ENCODE results near the gene ADGRG2. TPM values are rescaled to one million over a fixed set of nuclear protein-coding genes. Genes with fewer than 3 reads are reported as not detected.

ADGRG2 gene
- total and polyA plus RNA-seq, 2 experiments from 2014 or later: 2.1 to 4.5 TPM

GRCh38 chrX:19122641-19123009 is 357 bp upstream of the ADGRG2 start:
- H3K9me3 ChIP-seq (ENCODE audit: low read depth): no peaks in the 10 kb centered on the region
- no peak overlapping the region for H2AFZ ChIP-seq
- peaks cover 33% of the 10 kb centered on the region for H3K27me3 ChIP-seq
- H3K36me3 ChIP-seq (replicated peaks; ENCODE audit: insufficient read depth, low read depth): no peaks in the 10 kb centered on the region
- no peaks in the 10 kb centered on the region for H3K4me1 ChIP-seq (ENCODE audit: insufficient read depth)
- H3K9me2 ChIP-seq (replicated peaks; ENCODE audit: insufficient read depth): no peaks in the 10 kb centered on the region
- DNase-seq (ENCODE audit: low spot score): no peak
- no peak overlapping the region for H3K4me3 ChIP-seq
- no peak overlapping the region for H3K27ac ChIP-seq
- no peaks in the 10 kb centered on the region for H3K79me2 ChIP-seq
- TF ChIP-seq CTCF (IDR thresholded peaks at IDR 0.05; ENCODE audit: poor library complexity): no peak
- TF ChIP-seq EZH2 (IDR thresholded peaks at IDR 0.05; ENCODE audit: borderline replicate concordance): no peak
- TF ChIP-seq EZH2phosphoT487 (IDR thresholded peaks at IDR 0.05; ENCODE audit: low read depth, severe bottlenecking, unreplicated experiment): no peak
- no peaks in the 10 kb centered on the region for H4K20me1 ChIP-seq (ENCODE audit: insufficient read depth, poor library complexity, severe bottlenecking)
- 39% methylated on average over 11 of the region's 35 CpGs for WGBS (ENCODE audit: low lambda C conversion rate, missing lambda C conversion rate)
- peak overlapping the region; percentile 84 for H3K4me2 ChIP-seq

- Histone ChIP-seq H3K27ac (no peak overlapping the region), H3K4me1 (ENCODE audit: insufficient read depth) (no peaks in the 10 kb centered on the region), H3K36me3 (replicated peaks; ENCODE audit: insufficient read depth, low read depth) (no peaks in the 10 kb centered on the region), H3K79me2 (no peaks in the 10 kb centered on the region), H3K4me3 (peak overlapping the region; percentile 26), H4K20me1 (ENCODE audit: insufficient read depth, poor library complexity, severe bottlenecking) (no peaks in the 10 kb centered on the region), H3K27me3 (peaks cover 33% of the 10 kb centered on the region), H2AFZ (no peak overlapping the region), H3K4me2 (peak overlapping the region; percentile 84), H3K9me2 (replicated peaks; ENCODE audit: insufficient read depth) (no peaks in the 10 kb centered on the region), H3K9me3 (ENCODE audit: low read depth) (no peaks in the 10 kb centered on the region)
- no peak for DNase-seq (ENCODE audit: low spot score)
- TF ChIP-seq EZH2 (IDR thresholded peaks at IDR 0.05; ENCODE audit: borderline replicate concordance) (no peak), CTCF (IDR thresholded peaks at IDR 0.05; ENCODE audit: poor library complexity) (no peak), EZH2phosphoT487 (IDR thresholded peaks at IDR 0.05; ENCODE audit: low read depth, severe bottlenecking, unreplicated experiment) (no peak)
- WGBS (ENCODE audit: low lambda C conversion rate, missing lambda C conversion rate): 30% methylated on average over 18 of the region's 18 CpGs
Observed at GRCh38 chrX:19121466-19121865, 802 bp downstream of the ADGRG2 start.

- TF ChIP-seq EZH2 (IDR thresholded peaks at IDR 0.05; ENCODE audit: borderline replicate concordance) (no peak), EZH2phosphoT487 (IDR thresholded peaks at IDR 0.05; ENCODE audit: low read depth, severe bottlenecking, unreplicated experiment) (no peak), CTCF (IDR thresholded peaks at IDR 0.05; ENCODE audit: poor library complexity) (no peak)
- Histone ChIP-seq H2AFZ (no peak overlapping the region), H3K4me2 (no peak overlapping the region), H3K9me3 (ENCODE audit: low read depth) (no peaks in the 10 kb centered on the region), H4K20me1 (ENCODE audit: insufficient read depth, poor library complexity, severe bottlenecking) (no peaks in the 10 kb centered on the region), H3K4me3 (no peak overlapping the region), H3K4me1 (ENCODE audit: insufficient read depth) (no peaks in the 10 kb centered on the region), H3K27me3 (no peaks in the 10 kb centered on the region), H3K36me3 (replicated peaks; ENCODE audit: insufficient read depth, low read depth) (no peaks in the 10 kb centered on the region), H3K27ac (no peak overlapping the region), H3K79me2 (no peaks in the 10 kb centered on the region), H3K9me2 (replicated peaks; ENCODE audit: insufficient read depth) (no peaks in the 10 kb centered on the region)
- no peak for DNase-seq (ENCODE audit: low spot score)
- 59% methylated on average over 2 of the region's 2 CpGs for WGBS (ENCODE audit: low lambda C conversion rate, missing lambda C conversion rate)
Observed at GRCh38 chrX:19110642-19111041, 11.6 kb downstream of the ADGRG2 start.

GRCh38 chrX:19107035-19107434 is 15.2 kb downstream of the ADGRG2 start:
- Histone ChIP-seq H3K4me2 (no peak overlapping the region), H3K36me3 (replicated peaks; ENCODE audit: insufficient read depth, low read depth) (no peaks in the 10 kb centered on the region), H3K4me3 (no peak overlapping the region), H3K9me2 (replicated peaks; ENCODE audit: insufficient read depth) (no peaks in the 10 kb centered on the region), H3K27ac (no peak overlapping the region), H3K27me3 (no peaks in the 10 kb centered on the region), H4K20me1 (ENCODE audit: insufficient read depth, poor library complexity, severe bottlenecking) (no peaks in the 10 kb centered on the region), H2AFZ (no peak overlapping the region), H3K9me3 (ENCODE audit: low read depth) (no peaks in the 10 kb centered on the region), H3K79me2 (no peaks in the 10 kb centered on the region), H3K4me1 (ENCODE audit: insufficient read depth) (no peaks in the 10 kb centered on the region)
- no peak for DNase-seq (ENCODE audit: low spot score)
- 34% methylated on average over 6 of the region's 6 CpGs for WGBS (ENCODE audit: low lambda C conversion rate, missing lambda C conversion rate)
- TF ChIP-seq EZH2 (IDR thresholded peaks at IDR 0.05; ENCODE audit: borderline replicate concordance) (no peak), CTCF (IDR thresholded peaks at IDR 0.05; ENCODE audit: poor library complexity) (no peak), EZH2phosphoT487 (IDR thresholded peaks at IDR 0.05; ENCODE audit: low read depth, severe bottlenecking, unreplicated experiment) (no peak)
